ENCODE data around the gene RNU6-7.

DNA sequence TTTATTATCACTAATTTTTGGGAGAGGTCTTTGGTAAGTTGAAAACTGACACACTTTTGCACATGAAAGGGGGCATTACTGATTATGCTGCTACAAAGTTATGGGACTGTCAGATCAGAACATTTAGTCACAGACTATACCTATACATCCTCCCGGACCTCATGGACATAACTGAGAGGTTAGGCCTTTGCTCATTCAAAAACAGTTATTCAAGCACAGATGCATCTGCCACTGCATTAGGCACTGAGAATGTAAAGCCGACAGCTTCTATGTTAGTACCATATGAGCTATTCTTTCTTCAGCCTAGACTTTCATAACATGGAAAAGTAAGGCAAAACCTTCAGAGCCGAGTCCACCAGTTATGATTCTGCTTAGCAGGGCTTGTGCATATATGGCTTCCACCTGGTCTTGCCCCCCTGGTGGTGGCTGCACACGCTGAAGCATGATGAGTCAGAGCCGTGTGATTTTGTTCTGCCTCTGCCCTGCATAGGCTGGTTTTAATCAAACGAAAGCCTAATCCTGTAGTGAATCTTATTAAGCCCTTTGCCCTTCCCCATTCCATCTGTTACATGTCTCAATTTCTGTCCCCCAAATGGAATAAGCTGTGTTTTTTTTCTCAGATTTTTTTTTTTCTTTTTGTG, 23.0 kb downstream of the RNU6-7 start:
- TF ChIP-seq EZH2 (IDR thresholded peaks at IDR 0.05; ENCODE audit: borderline replicate concordance, control insufficient read depth, low read depth, low read length) (no peak), EP300 (IDR thresholded peaks at IDR 0.05; ENCODE audit: borderline replicate concordance in 1 of 2, control insufficient read depth in 1 of 2, low read depth in 2 of 2, low read length in 2 of 2) (no peak), STAT1 (conservative IDR thresholded peaks at IDR 0.05) (no peak), BRCA1 (IDR thresholded peaks at IDR 0.05; ENCODE audit: low read depth, low read length) (no peak), BHLHE40 (IDR thresholded peaks at IDR 0.05; ENCODE audit: borderline replicate concordance in 1 of 2, low read depth in 2 of 2, low read length in 1 of 2) (no peak)
- TF ChIP-seq, protein P1, sequence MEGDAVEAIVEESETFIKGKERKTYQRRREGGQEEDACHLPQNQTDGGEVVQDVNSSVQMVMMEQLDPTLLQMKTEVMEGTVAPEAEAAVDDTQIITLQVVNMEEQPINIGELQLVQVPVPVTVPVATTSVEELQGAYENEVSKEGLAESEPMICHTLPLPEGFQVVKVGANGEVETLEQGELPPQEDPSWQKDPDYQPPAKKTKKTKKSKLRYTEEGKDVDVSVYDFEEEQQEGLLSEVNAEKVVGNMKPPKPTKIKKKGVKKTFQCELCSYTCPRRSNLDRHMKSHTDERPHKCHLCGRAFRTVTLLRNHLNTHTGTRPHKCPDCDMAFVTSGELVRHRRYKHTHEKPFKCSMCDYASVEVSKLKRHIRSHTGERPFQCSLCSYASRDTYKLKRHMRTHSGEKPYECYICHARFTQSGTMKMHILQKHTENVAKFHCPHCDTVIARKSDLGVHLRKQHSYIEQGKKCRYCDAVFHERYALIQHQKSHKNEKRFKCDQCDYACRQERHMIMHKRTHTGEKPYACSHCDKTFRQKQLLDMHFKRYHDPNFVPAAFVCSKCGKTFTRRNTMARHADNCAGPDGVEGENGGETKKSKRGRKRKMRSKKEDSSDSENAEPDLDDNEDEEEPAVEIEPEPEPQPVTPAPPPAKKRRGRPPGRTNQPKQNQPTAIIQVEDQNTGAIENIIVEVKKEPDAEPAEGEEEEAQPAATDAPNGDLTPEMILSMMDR (IDR thresholded peaks at IDR 0.05 in 2 of 3, conservative IDR thresholded peaks at IDR 0.05 in 1 of 3; ENCODE audit: control insufficient read depth in 2 of 3, extremely low read depth in 1 of 3, insufficient read depth in 1 of 3, low read depth in 3 of 3, low read length in 3 of 3), result peak in 2 of 3 experiments; percentile 19 to 22; a peak in 1 of 6 replicates

Data from GM12878 (cell line).